SK-N-SH (cell line): ENCODE measurements around the gene LDLRAP1. TPM values are rescaled to one million over a fixed set of nuclear protein-coding genes. Genes with fewer than 3 reads are reported as not detected.

Experiments used
- CTCF ChIA-PET: fragments of 300-600, 350-600 bp; formaldehyde crosslinking; extraction: SDS; loops from one replicate; lab custom pipeline; 2021; lab: Yijun Ruan, JAX
- POLR2A ChIA-PET: fragments of 350-600 bp; sonication (Branson Sonifier 250); formaldehyde crosslinking; extraction: SDS; loops from one replicate; lab custom pipeline; 2020; ENCODE audit warnings: antibody characterized with exemption, inconsistent platforms; lab: Yijun Ruan, JAX
- DNase-seq: peaks from one replicate; pipeline ENCODE4 v3.0.0; 2012
- H2AFZ ChIP-seq: fragments of 200-600 bp; sonication (generic); 2 replicates; pipeline ENCODE4 v1.8.1; 2016; ENCODE audit warnings: antibody characterized with exemption, mild to moderate bottlenecking, low read depth
- H3F3A ChIP-seq: fragments of 200-600 bp; sonication (generic); replicated peaks from 2 replicates; pipeline ENCODE3; 2016; ENCODE audit warnings: antibody characterized with exemption, mild to moderate bottlenecking; ENCODE audit not compliant: insufficient read depth
- H3K27ac ChIP-seq, 2 experiments: fragments of 200-500 bp in 1 of 2; fragments of 200-600 bp in 1 of 2; sonication (Bioruptor generic) in 1 of 2; sonication (generic), shearing (Covaris generic) in 1 of 2; 2 replicates each; pipeline versions ENCODE4 v1.5.1 to v1.6.1; 2014 to 2016; ENCODE audit warnings: low read depth in 2 of 2, inconsistent platforms in 1 of 2, low read length in 1 of 2, mild to moderate bottlenecking in 1 of 2, mixed read lengths in 1 of 2
- H3K27me3 ChIP-seq: fragments of 200-600 bp; sonication (generic), shearing (Covaris generic); 2 replicates; pipeline ENCODE4 v1.6.1; 2016; ENCODE audit warnings: mixed run types; ENCODE audit not compliant: insufficient read depth
- H3K36me3 ChIP-seq, 2 experiments: fragments of 200-500 bp in 1 of 2; fragments of 200-600 bp in 1 of 2; sonication (Bioruptor generic) in 1 of 2; sonication (generic) in 1 of 2; replicated peaks in 1 of 2; 2 replicates each; pipeline versions ENCODE3 to v1.5.1; 2014 to 2016; ENCODE audit warnings: low read length in 1 of 2, mild to moderate bottlenecking in 1 of 2; ENCODE audit not compliant: insufficient read depth in 2 of 2, control insufficient read depth in 1 of 2
- H3K4me1 ChIP-seq, 2 experiments: fragments of 200-500 bp in 1 of 2; fragments of 200-600 bp in 1 of 2; sonication (Bioruptor generic) in 1 of 2; sonication (generic), shearing (Covaris generic) in 1 of 2; 2 replicates each; pipeline versions ENCODE4 v1.5.1 to v1.6.1; 2014 to 2016; ENCODE audit warnings: low read depth in 1 of 2, low read length in 1 of 2, mixed run types in 1 of 2; ENCODE audit not compliant: insufficient read depth in 2 of 2, control insufficient read depth in 1 of 2
- H3K4me2 ChIP-seq: fragments of 200-600 bp; sonication (generic), shearing (Covaris generic); 2 replicates; pipeline ENCODE4 v1.6.1; 2017; ENCODE audit warnings: mixed run types
- H3K4me3 ChIP-seq, 2 experiments: fragments of 200-500 bp in 1 of 2; fragments of 200-600 bp in 1 of 2; sonication (Bioruptor generic) in 1 of 2; sonication (generic), shearing (Covaris generic) in 1 of 2; 2 replicates each; pipeline versions ENCODE4 v1.5.1 to v1.8.1; 2014 to 2016; ENCODE audit warnings: low read depth in 2 of 2, inconsistent platforms in 1 of 2, low read length in 1 of 2, mild to moderate bottlenecking in 1 of 2, mixed read lengths in 1 of 2, moderate library complexity in 1 of 2
- H3K79me2 ChIP-seq: fragments of 200-600 bp; sonication (generic); 2 replicates; pipeline ENCODE4 v1.8.1; 2017; ENCODE audit warnings: mild to moderate bottlenecking; ENCODE audit not compliant: insufficient read depth
- H3K9ac ChIP-seq: fragments of 200-600 bp; sonication (generic); 2 replicates; pipeline ENCODE4 v1.6.1; 2017; ENCODE audit warnings: mixed run types
- H3K9me2 ChIP-seq: fragments of 200-600 bp; sonication (generic); 2 replicates; pipeline ENCODE4 v1.6.1; 2017; ENCODE audit warnings: mixed run types
- H3K9me3 ChIP-seq: fragments of 200-600 bp; sonication (generic); 2 replicates; pipeline ENCODE4 v1.6.1; 2017; ENCODE audit warnings: mixed run types, mild to moderate bottlenecking, moderate library complexity
- H4K20me1 ChIP-seq: fragments of 200-600 bp; sonication (generic); 2 replicates; pipeline ENCODE4 v1.6.1; 2017; ENCODE audit warnings: mild to moderate bottlenecking, mixed run types; ENCODE audit not compliant: insufficient read depth
- FOXJ3 ChIP-seq: sonication (generic); formaldehyde crosslinking; IDR thresholded peaks from 2 replicates; pipeline ENCODE4 v1.5.1; 2020; ENCODE audit warnings: mild to moderate bottlenecking, missing genetic modification reagents
- GABPA ChIP-seq: IDR thresholded peaks from 2 replicates; pipeline ENCODE4 v1.4.0; 2012; ENCODE audit warnings: low read depth, mild to moderate bottlenecking
- GATA2 ChIP-seq: sonication (generic); formaldehyde crosslinking; IDR thresholded peaks from 2 replicates; pipeline ENCODE4 v1.5.0; 2020; ENCODE audit warnings: mild to moderate bottlenecking, missing genetic modification reagents
- MEF2A ChIP-seq: IDR thresholded peaks from 2 replicates; pipeline ENCODE4 v1.4.0; 2012; ENCODE audit warnings: low read depth, borderline replicate concordance
- MXI1 ChIP-seq: IDR thresholded peaks from 2 replicates; pipeline ENCODE4 v1.6.1; 2012; ENCODE audit warnings: mild to moderate bottlenecking, low read depth, low read length, improper control_type of control experiment
- PBX3 ChIP-seq: IDR thresholded peaks from 2 replicates; pipeline ENCODE4; 2012
- POLR2AphosphoS5 ChIP-seq: IDR thresholded peaks from 2 replicates; pipeline ENCODE4 v1.6.1; 2012; ENCODE audit warnings: low read depth, low read length
- RAD21 ChIP-seq: IDR thresholded peaks from 2 replicates; pipeline ENCODE4 v1.6.1; 2012; ENCODE audit warnings: mild to moderate bottlenecking, low read length
- TAF1 ChIP-seq: IDR thresholded peaks from 2 replicates; pipeline ENCODE4 v1.6.1; 2012; ENCODE audit warnings: low read depth, mild to moderate bottlenecking, low read length, moderate library complexity, borderline replicate concordance
- TCF12 ChIP-seq: IDR thresholded peaks from 2 replicates; pipeline ENCODE4 v1.4.0; 2012
- TEAD4 ChIP-seq: IDR thresholded peaks from 2 replicates; pipeline ENCODE4 v1.4.0; 2012; ENCODE audit warnings: mild to moderate bottlenecking, borderline replicate concordance; ENCODE audit not compliant: insufficient read depth
- WGBS: methylation state at CpG from one replicate; pipeline ENCODE4 v1.1.6; 2017; ENCODE audit warnings: low lambda C conversion rate; 5-methylcytosine and 5-hydroxymethylcytosine counted together
- polyA plus RNA-seq, 3 experiments: library from polyadenylated mRNA; depleted of rRNA; stranded (reverse); fragments of >200 nt; gene quantifications; 2 replicates each; pipeline ENCODE4 v1.2.3, GENCODE V29; 2012
- TF ChIP-seq, protein P1 (sequence below): fragments of 150-350 bp; IDR thresholded peaks from 2 replicates; pipeline ENCODE4 v1.6.1; 2017; ENCODE audit warnings: antibody characterized with exemption, low read length, low read depth, borderline replicate concordance
- TF ChIP-seq, protein P2 (sequence below): fragments of 150-350 bp; IDR thresholded peaks from 2 replicates; pipeline ENCODE4 v1.6.1; 2016; ENCODE audit warnings: mild to moderate bottlenecking, low read depth, low read length

Gene LDLRAP1
- polyA plus RNA-seq, 1 of the 3 experiments (the other 2 are of a cell fraction), result 19.1 TPM

DNA sequence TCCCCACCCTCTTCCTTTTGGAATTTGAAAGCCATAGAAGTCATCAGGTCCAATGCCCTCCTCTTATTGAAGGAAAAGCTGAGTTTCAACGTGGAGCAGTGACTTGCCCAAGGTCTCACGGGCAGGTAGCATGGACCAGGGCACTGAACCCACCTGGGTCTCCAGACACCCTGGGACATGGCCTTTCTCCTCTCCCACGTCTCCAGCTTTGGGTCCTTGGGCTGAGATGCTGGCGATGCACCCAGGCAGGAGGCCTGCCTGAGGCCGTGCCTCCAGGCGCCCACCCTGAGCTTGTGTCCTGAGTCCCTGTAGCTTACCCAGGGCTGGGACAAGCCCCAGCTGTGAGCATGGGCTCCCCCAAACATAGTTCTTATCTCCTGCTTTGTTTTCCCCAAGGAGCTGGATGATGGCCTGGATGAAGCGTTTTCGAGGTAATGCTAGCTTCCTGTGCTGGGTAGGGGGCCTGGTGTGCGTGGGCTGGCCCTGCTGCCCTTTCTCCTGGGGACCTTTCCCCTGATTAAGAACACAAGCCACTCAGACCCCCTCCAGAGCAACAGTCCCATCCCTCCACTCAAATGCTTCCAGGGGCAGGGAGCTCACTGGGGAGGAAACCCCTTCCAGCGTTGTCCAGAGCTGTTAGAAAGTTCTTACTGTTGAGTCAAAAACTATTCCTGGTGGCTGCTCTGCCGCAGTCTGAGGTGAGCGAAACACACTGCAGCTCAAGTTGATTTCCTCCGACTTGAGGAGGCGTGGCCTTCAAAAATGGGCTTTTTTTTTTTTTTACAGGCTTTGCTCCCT is 21.6 kb downstream of the LDLRAP1 start:
- peaks cover 4% of the 10 kb centered on the region; the same call in 1 of the 2 replicates for H4K20me1 ChIP-seq
- H3K9me2 ChIP-seq, result no peaks in the 10 kb centered on the region
- H3K27ac ChIP-seq, result no peak overlapping the region
- DNase-seq, result no peak
- H3K27me3 ChIP-seq, result no peaks in the 10 kb centered on the region
- peaks cover 7% of the 10 kb centered on the region for H3F3A ChIP-seq
- H3K9me3 ChIP-seq, result no peaks in the 10 kb centered on the region
- no peaks in the 10 kb centered on the region for H3K79me2 ChIP-seq
- no peak overlapping the region for H3K9ac ChIP-seq
- no peak overlapping the region for H3K4me3 ChIP-seq
- H2AFZ ChIP-seq, result no peak overlapping the region
- peaks cover 8 to 11% of the 10 kb centered on the region in 2 experiments; a peak in 3 of 4 replicates for H3K4me1 ChIP-seq
- no peak overlapping the region for H3K4me2 ChIP-seq
- ChIA-PET CTCF (interaction anchor here (1.0 kb wide), 1 partner anchor 11 kb away, joined by 3 read pairs; no protein-coding TSS in a partner anchor), POLR2A (interaction anchor here (0.6 kb wide), 1 partner anchor 41 kb away, joined by 3 read pairs; no protein-coding TSS in a partner anchor)
- peaks cover 0 to 4% of the 10 kb centered on the region in 2 experiments for H3K36me3 ChIP-seq
- TF ChIP-seq FOXJ3 (CRISPR knock-in tag) (no peak), RAD21 (no peak), GABPA (no peak), TEAD4 (no peak), MEF2A (no peak), TAF1 (no peak), MXI1 (no peak), GATA2 (no peak), POLR2AphosphoS5 (no peak)
- TF ChIP-seq, protein P1, sequence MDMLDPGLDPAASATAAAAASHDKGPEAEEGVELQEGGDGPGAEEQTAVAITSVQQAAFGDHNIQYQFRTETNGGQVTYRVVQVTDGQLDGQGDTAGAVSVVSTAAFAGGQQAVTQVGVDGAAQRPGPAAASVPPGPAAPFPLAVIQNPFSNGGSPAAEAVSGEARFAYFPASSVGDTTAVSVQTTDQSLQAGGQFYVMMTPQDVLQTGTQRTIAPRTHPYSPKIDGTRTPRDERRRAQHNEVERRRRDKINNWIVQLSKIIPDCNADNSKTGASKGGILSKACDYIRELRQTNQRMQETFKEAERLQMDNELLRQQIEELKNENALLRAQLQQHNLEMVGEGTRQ, result no peak
- TF ChIP-seq, protein P2, sequence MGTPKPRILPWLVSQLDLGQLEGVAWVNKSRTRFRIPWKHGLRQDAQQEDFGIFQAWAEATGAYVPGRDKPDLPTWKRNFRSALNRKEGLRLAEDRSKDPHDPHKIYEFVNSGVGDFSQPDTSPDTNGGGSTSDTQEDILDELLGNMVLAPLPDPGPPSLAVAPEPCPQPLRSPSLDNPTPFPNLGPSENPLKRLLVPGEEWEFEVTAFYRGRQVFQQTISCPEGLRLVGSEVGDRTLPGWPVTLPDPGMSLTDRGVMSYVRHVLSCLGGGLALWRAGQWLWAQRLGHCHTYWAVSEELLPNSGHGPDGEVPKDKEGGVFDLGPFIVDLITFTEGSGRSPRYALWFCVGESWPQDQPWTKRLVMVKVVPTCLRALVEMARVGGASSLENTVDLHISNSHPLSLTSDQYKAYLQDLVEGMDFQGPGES, result no peak
- WGBS, result 96% methylated on average over 13 of the region's 14 CpGs

- H3K9me2 ChIP-seq, result no peaks in the 10 kb centered on the region
- WGBS, result 95% methylated on average over 8 of the region's 8 CpGs
- POLR2A ChIA-PET, result interaction anchor here (0.6 kb wide), 1 partner anchor 40 kb away, joined by 3 read pairs; no protein-coding TSS in a partner anchor
- H3K4me3 ChIP-seq, result no peak overlapping the region
- H3F3A ChIP-seq, result peaks cover 7% of the 10 kb centered on the region
- no peak overlapping the region for H3K9ac ChIP-seq
- no peak overlapping the region for H3K4me2 ChIP-seq
- H3K36me3 ChIP-seq, result peaks cover 0 to 4% of the 10 kb centered on the region in 2 experiments
- DNase-seq, result no peak
- H3K27me3 ChIP-seq, result no peaks in the 10 kb centered on the region
- no peaks in the 10 kb centered on the region for H3K9me3 ChIP-seq
- no peak overlapping the region for H3K27ac ChIP-seq
- CTCF ChIA-PET, result interaction anchor here (0.6 to 1.2 kb wide), 3 partner anchors 12 to 235 kb away, joined by 3 to 5 read pairs (median 3); no protein-coding TSS in a partner anchor
- H4K20me1 ChIP-seq, result peaks cover 4% of the 10 kb centered on the region; the same call in 1 of the 2 replicates
- TF ChIP-seq POLR2AphosphoS5 (no peak), TCF12 (no peak), PBX3 (no peak)
- peaks cover 4 to 11% of the 10 kb centered on the region in 2 experiments; a peak in 3 of 4 replicates for H3K4me1 ChIP-seq
- no peaks in the 10 kb centered on the region for H3K79me2 ChIP-seq
- H2AFZ ChIP-seq, result no peak overlapping the region
Observed at GRCh38 chr1:25565626-25566025, 22.2 kb downstream of the LDLRAP1 start.
